ENCODE data around the gene FAM171A1. TPM values are rescaled to one million over a fixed set of nuclear protein-coding genes. Genes with fewer than 3 reads are reported as not detected.
A peak's percentile ranks its signal among the peaks of the same experiment; 100 is the strongest.

FAM171A1 gene
- total RNA-seq, 1 donor from 2014 or later, result 113 TPM

- Mint-ChIP-seq H3K27me3 (ENCODE audit: unreplicated experiment) (peaks cover 4% of the 10 kb centered on the region), H3K4me1 (ENCODE audit: unreplicated experiment) (peaks cover 46% of the 10 kb centered on the region), H3K36me3 (ENCODE audit: low read depth, unreplicated experiment) (peaks cover 15% of the 10 kb centered on the region), H3K4me3 (ENCODE audit: unreplicated experiment) (no peak overlapping the region), H3K9me3 (ENCODE audit: unreplicated experiment) (no peaks in the 10 kb centered on the region), H3K27ac (ENCODE audit: unreplicated experiment) (no peak overlapping the region)
- no peak for TF ChIP-seq CTCF (IDR thresholded peaks at IDR 0.05; ENCODE audit: unreplicated experiment)
- no peak for DNase-seq (ENCODE audit: low spot score)
Observed at GRCh38 chr10:15321431-15322341, 49.4 kb downstream of the FAM171A1 start.

GRCh38 chr10:15320522-15321203, 50.4 kb downstream of the FAM171A1 start:
- Mint-ChIP-seq H3K9me3 (ENCODE audit: unreplicated experiment) (no peaks in the 10 kb centered on the region), H3K27ac (ENCODE audit: unreplicated experiment) (no peak overlapping the region), H3K4me1 (ENCODE audit: unreplicated experiment) (peaks cover 52% of the 10 kb centered on the region), H3K36me3 (ENCODE audit: low read depth, unreplicated experiment) (peaks cover 9% of the 10 kb centered on the region), H3K4me3 (ENCODE audit: unreplicated experiment) (no peak overlapping the region), H3K27me3 (ENCODE audit: unreplicated experiment) (peaks cover 4% of the 10 kb centered on the region)
- no peak for TF ChIP-seq CTCF (IDR thresholded peaks at IDR 0.05; ENCODE audit: unreplicated experiment)
- no peak for DNase-seq (ENCODE audit: low spot score)

- H3K4me3 Mint-ChIP-seq (ENCODE audit: unreplicated experiment), result no peak overlapping the region
- DNase-seq (ENCODE audit: low spot score), result no peak
- H3K27ac Mint-ChIP-seq (ENCODE audit: unreplicated experiment), result no peak overlapping the region
- H3K36me3 Mint-ChIP-seq (ENCODE audit: low read depth, unreplicated experiment), result peaks cover 12% of the 10 kb centered on the region
- no peaks in the 10 kb centered on the region for H3K9me3 Mint-ChIP-seq (ENCODE audit: unreplicated experiment)
- no peak for TF ChIP-seq CTCF (IDR thresholded peaks at IDR 0.05; ENCODE audit: unreplicated experiment)
- H3K4me1 Mint-ChIP-seq (ENCODE audit: unreplicated experiment), result peaks cover 54% of the 10 kb centered on the region
- H3K27me3 Mint-ChIP-seq (ENCODE audit: unreplicated experiment), result peaks cover 4% of the 10 kb centered on the region
Observed at GRCh38 chr10:15320118-15320517, 51.0 kb downstream of the FAM171A1 start.

GRCh38 chr10:15316871-15317464, 54.1 kb downstream of the FAM171A1 start:
- H3K9me3 Mint-ChIP-seq (ENCODE audit: unreplicated experiment), result no peaks in the 10 kb centered on the region
- H3K27ac Mint-ChIP-seq (ENCODE audit: unreplicated experiment), result peak overlapping the region; percentile 98
- H3K4me1 Mint-ChIP-seq (ENCODE audit: unreplicated experiment), result peaks cover 66% of the 10 kb centered on the region
- H3K4me3 Mint-ChIP-seq (ENCODE audit: unreplicated experiment), result peak overlapping the region; percentile 48
- DNase-seq (ENCODE audit: low spot score), result peak; percentile 39
- no peak for TF ChIP-seq CTCF (IDR thresholded peaks at IDR 0.05; ENCODE audit: unreplicated experiment)
- H3K36me3 Mint-ChIP-seq (ENCODE audit: low read depth, unreplicated experiment), result peaks cover 9% of the 10 kb centered on the region
- H3K27me3 Mint-ChIP-seq (ENCODE audit: unreplicated experiment), result peaks cover 9% of the 10 kb centered on the region

Measured in endothelial cell (in vitro differentiated cells).